ENCODE data around the gene ATG5. TPM values are rescaled to one million over a fixed set of nuclear protein-coding genes. Genes with fewer than 3 reads are reported as not detected.

ATG5 gene
- total and polyA plus RNA-seq, 9 of the 15 experiments (the other 6 are each of a cell fraction or from before 2014, with no cell fraction given): 29.0 to 80.0 (median 53.2) TPM

DNA sequence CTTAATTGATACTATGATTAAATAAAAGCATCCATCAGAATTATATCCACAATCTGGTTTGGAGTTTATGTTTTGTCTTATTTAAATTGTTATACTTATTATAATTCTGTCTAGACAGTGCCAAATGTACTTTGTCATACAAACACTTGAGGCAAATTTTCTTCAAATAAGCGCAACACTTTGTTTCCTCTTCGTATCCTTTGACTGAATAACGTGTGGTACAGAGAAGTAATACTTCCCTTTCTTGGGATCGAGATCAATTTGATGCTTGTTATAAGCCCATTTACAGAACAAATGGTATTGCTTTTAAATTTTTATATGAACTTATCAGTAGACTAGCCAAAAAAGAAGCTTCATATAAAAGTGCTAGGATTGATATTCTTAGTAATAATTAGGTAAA, 111.0 kb downstream of the ATG5 start:
- no peaks in the 10 kb centered on the region for H4K20me1 ChIP-seq (replicated peaks; ENCODE audit: control insufficient read depth, insufficient read depth, low read length)
- FAIRE-seq (no peak), DNase-seq (ENCODE audit: extremely low read depth in 1 of 4, low spot score in 3 of 4) (no peak), ATAC-seq (no peak)
- no peak overlapping the region for H3K27ac ChIP-seq (ENCODE audit: extremely low read depth, low read depth, low read length)
- no peaks in the 10 kb centered on the region for H3K27me3 ChIP-seq (ENCODE audit: control insufficient read depth in 2 of 2, insufficient read depth in 2 of 2, low read length in 2 of 2)
- H3K4me3 ChIP-seq: no peak overlapping the region
- no peak overlapping the region for H3K4me2 ChIP-seq (ENCODE audit: insufficient read depth, low read length)
- TF ChIP-seq HDAC1 (IDR thresholded peaks at IDR 0.05) (no peak), FOXP1 (CRISPR knock-in tag; IDR thresholded peaks at IDR 0.05) (no peak), RFX1 (IDR thresholded peaks at IDR 0.05) (no peak), KAT2B (IDR thresholded peaks at IDR 0.05; ENCODE audit: low read depth, low read length) (no peak)
- intact Hi-C loops (cut with micrococcal nuclease) (no loop called here), in situ Hi-C loops (cut with MboI) (no loop called here)
- no peaks in the 10 kb centered on the region for H3K9me1 ChIP-seq (ENCODE audit: control insufficient read depth, insufficient read depth, low read length)
- no peaks in the 10 kb centered on the region for H3K4me1 ChIP-seq (replicated peaks in 1 of 2; ENCODE audit: control insufficient read depth in 2 of 2, insufficient read depth in 2 of 2, low read length in 2 of 2)
- 86% methylated on average over 4 of the region's 4 CpGs for WGBS (ENCODE audit: insufficient coverage, low coverage, missing lambda C conversion rate)
- H3K36me3 ChIP-seq (ENCODE audit: control insufficient read depth, insufficient read depth, low read length): peaks cover 4% of the 10 kb centered on the region; the same call in 1 of the 3 replicates
- CTCF ChIA-PET (ENCODE audit: low intra/inter-chr PET ratio): no interaction called here
- POLR2A ChIA-PET: interaction anchor here (0.6 kb wide), 1 partner anchor 14 kb away, joined by 3 read pairs; no protein-coding TSS in a partner anchor
- no peak overlapping the region for H3K9ac ChIP-seq (ENCODE audit: insufficient read depth in 1 of 2, low read depth in 2 of 2, low read length in 2 of 2)
- H2AFZ ChIP-seq (ENCODE audit: low read depth, low read length): no peak overlapping the region
- no TSS peak for BruUV-seq (replicated peaks)
- H3K9me3 ChIP-seq (replicated peaks; ENCODE audit: control insufficient read depth, insufficient read depth, low read depth, low read length): no peaks in the 10 kb centered on the region
- peaks cover 3% of the 10 kb centered on the region; the same call in 2 of the 3 replicates for H3K79me2 ChIP-seq (ENCODE audit: control insufficient read depth, insufficient read depth, low read length)

DNA sequence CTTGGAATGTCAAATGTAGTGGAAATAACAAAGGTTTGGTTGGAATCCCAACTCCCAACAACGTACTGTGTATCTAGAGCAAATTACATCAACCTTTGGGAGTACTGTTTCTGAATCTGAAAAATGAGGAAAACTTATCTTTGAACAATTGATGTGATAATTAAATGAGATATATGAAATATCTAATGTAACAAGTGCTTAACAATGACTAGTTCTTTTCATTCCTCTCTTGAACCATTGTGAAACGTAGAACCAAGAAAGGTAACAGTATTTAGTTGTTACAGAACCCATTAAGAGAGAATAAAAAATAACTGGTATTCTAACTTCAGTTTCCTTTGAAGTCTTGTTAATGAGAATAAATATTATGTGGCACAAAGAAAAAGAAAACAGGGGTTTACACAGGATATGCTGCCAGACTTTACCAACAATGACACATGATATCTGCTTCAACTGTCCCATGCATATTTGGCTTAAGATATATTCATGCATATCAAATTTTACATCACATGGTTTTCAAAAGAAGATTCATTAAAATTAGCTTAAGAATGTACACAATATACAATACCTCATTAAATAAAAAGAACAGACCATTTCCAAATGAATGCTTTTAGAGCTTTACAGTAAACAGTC, 111.8 kb downstream of the ATG5 start:
- peaks cover 7% of the 10 kb centered on the region; the same call in 2 of the 3 replicates for H3K79me2 ChIP-seq (ENCODE audit: control insufficient read depth, insufficient read depth, low read length)
- intact Hi-C loops (cut with micrococcal nuclease) (no loop called here), in situ Hi-C loops (cut with MboI) (no loop called here)
- BruUV-seq (replicated peaks): no TSS peak
- POLR2A ChIA-PET: no interaction called here
- H3K9me3 ChIP-seq (replicated peaks; ENCODE audit: control insufficient read depth, insufficient read depth, low read depth, low read length): no peaks in the 10 kb centered on the region
- no peaks in the 10 kb centered on the region for H3K9me1 ChIP-seq (ENCODE audit: control insufficient read depth, insufficient read depth, low read length)
- FAIRE-seq (no peak), ATAC-seq (no peak), DNase-seq (ENCODE audit: extremely low read depth in 1 of 4, low spot score in 3 of 4) (no peak)
- CTCF ChIA-PET (ENCODE audit: low intra/inter-chr PET ratio): no interaction called here
- H3K4me2 ChIP-seq (ENCODE audit: insufficient read depth, low read length): no peak overlapping the region
- H3K9ac ChIP-seq (ENCODE audit: insufficient read depth in 1 of 2, low read depth in 2 of 2, low read length in 2 of 2): no peak overlapping the region
- 88% methylated on average over 2 of the region's 2 CpGs for WGBS (ENCODE audit: insufficient coverage, low coverage, missing lambda C conversion rate)
- no peak overlapping the region for H2AFZ ChIP-seq (ENCODE audit: low read depth, low read length)
- no peak overlapping the region for H3K27ac ChIP-seq (ENCODE audit: extremely low read depth, low read depth, low read length)
- no peaks in the 10 kb centered on the region for H3K27me3 ChIP-seq (ENCODE audit: control insufficient read depth in 2 of 2, insufficient read depth in 2 of 2, low read length in 2 of 2)
- peaks cover 5% of the 10 kb centered on the region; the same call in 1 of the 3 replicates for H3K36me3 ChIP-seq (ENCODE audit: control insufficient read depth, insufficient read depth, low read length)
- H4K20me1 ChIP-seq (replicated peaks; ENCODE audit: control insufficient read depth, insufficient read depth, low read length): no peaks in the 10 kb centered on the region
- no peak overlapping the region for H3K4me3 ChIP-seq
- no peaks in the 10 kb centered on the region for H3K4me1 ChIP-seq (replicated peaks in 1 of 2; ENCODE audit: control insufficient read depth in 2 of 2, insufficient read depth in 2 of 2, low read length in 2 of 2)
- TF ChIP-seq ZC3H11A (IDR thresholded peaks at IDR 0.05; ENCODE audit: low read depth, low read length) (no peak), ZNF12 (CRISPR knock-in tag; IDR thresholded peaks at IDR 0.05) (no peak), ZBTB8A (IDR thresholded peaks at IDR 0.05; ENCODE audit: partially characterized antibody) (no peak), TEAD4 (IDR thresholded peaks at IDR 0.05; ENCODE audit: low read length) (no peak), TEAD4 (CRISPR knock-in tag; IDR thresholded peaks at IDR 0.05; ENCODE audit: borderline replicate concordance) (no peak), ZBTB7A (IDR thresholded peaks at IDR 0.05; ENCODE audit: borderline replicate concordance, control insufficient read depth, low read depth, low read length) (no peak)
- TF ChIP-seq, protein P1, sequence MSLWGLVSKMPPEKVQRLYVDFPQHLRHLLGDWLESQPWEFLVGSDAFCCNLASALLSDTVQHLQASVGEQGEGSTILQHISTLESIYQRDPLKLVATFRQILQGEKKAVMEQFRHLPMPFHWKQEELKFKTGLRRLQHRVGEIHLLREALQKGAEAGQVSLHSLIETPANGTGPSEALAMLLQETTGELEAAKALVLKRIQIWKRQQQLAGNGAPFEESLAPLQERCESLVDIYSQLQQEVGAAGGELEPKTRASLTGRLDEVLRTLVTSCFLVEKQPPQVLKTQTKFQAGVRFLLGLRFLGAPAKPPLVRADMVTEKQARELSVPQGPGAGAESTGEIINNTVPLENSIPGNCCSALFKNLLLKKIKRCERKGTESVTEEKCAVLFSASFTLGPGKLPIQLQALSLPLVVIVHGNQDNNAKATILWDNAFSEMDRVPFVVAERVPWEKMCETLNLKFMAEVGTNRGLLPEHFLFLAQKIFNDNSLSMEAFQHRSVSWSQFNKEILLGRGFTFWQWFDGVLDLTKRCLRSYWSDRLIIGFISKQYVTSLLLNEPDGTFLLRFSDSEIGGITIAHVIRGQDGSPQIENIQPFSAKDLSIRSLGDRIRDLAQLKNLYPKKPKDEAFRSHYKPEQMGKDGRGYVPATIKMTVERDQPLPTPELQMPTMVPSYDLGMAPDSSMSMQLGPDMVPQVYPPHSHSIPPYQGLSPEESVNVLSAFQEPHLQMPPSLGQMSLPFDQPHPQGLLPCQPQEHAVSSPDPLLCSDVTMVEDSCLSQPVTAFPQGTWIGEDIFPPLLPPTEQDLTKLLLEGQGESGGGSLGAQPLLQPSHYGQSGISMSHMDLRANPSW (CRISPR knock-in tag; IDR thresholded peaks at IDR 0.05): no peak
- TF ChIP-seq, protein P2, sequence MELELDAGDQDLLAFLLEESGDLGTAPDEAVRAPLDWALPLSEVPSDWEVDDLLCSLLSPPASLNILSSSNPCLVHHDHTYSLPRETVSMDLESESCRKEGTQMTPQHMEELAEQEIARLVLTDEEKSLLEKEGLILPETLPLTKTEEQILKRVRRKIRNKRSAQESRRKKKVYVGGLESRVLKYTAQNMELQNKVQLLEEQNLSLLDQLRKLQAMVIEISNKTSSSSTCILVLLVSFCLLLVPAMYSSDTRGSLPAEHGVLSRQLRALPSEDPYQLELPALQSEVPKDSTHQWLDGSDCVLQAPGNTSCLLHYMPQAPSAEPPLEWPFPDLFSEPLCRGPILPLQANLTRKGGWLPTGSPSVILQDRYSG (tag; conservative IDR thresholded peaks at IDR 0.05; ENCODE audit: low read depth): no peak

Measured in K562 (cell line).